HG02588 (cell line): Measurements from ENCODE around the gene TET2.

Experiments
- ATAC-seq: cut with Tn5 transposase; IDR thresholded peaks from one replicate; pipeline ENCODE4 v1.9.1; 2021; ENCODE audit warnings: mild to moderate bottlenecking, moderate library complexity; ENCODE audit not compliant: unreplicated experiment

TET2 gene

DNA sequence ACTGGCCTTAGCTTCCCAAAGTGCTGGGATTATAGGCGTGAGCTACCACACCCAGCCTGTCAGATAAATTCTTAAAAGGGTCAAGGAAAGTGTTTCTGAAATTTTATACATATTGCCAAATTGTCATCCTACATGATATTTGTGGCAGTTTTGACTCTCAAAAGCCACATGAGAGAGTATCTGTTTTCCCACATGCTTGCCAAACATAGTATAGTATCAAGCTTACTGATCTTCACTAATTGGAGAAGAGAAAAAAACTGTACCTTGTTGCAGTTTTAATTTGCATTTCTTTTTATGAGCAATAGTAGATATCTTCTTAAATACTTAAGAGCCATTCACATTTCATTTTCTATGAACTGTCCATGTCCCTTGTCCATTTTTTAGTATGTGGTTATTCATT is 83.6 kb downstream of the TET2 start:
- no peak for ATAC-seq

DNA sequence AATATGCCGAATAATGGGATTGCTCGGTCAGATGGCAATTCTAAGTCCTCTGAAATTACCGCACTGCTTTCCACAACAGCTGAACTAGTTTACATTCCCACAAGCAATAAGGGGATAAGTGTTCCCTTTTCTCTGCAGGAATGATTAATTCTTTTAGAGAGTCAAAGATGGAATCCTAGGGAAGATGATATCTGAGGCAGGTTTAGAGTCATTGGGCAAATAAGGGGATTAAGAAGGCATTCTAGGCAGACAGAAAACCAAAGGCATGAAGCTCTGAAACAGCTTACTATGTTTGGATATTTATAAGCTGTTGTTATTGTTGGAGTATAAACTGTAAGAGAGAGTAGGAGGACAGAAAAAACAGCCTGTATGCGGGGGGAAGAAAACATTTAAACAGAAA is 85.7 kb downstream of the TET2 start:
- no peak for ATAC-seq

DNA sequence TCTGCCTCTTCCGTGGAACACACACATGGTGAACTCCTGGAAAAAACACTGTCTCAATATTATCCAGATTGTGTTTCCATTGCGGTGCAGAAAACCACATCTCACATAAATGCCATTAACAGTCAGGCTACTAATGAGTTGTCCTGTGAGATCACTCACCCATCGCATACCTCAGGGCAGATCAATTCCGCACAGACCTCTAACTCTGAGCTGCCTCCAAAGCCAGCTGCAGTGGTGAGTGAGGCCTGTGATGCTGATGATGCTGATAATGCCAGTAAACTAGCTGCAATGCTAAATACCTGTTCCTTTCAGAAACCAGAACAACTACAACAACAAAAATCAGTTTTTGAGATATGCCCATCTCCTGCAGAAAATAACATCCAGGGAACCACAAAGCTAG is 87.9 kb downstream of the TET2 start:
- ATAC-seq: no peak

DNA sequence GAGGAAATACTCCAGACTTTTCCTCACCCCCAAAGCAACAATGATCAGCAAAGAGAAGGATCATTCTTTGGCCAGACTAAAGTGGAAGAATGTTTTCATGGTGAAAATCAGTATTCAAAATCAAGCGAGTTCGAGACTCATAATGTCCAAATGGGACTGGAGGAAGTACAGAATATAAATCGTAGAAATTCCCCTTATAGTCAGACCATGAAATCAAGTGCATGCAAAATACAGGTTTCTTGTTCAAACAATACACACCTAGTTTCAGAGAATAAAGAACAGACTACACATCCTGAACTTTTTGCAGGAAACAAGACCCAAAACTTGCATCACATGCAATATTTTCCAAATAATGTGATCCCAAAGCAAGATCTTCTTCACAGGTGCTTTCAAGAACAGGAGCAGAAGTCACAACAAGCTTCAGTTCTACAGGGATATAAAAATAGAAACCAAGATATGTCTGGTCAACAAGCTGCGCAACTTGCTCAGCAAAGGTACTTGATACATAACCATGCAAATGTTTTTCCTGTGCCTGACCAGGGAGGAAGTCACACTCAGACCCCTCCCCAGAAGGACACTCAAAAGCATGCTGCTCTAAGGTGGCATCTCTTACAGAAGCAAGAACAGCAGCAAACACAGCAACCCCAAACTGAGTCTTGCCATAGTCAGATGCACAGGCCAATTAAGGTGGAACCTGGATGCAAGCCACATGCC is 89.7 kb downstream of the TET2 start:
- ATAC-seq: peak; percentile 94

DNA sequence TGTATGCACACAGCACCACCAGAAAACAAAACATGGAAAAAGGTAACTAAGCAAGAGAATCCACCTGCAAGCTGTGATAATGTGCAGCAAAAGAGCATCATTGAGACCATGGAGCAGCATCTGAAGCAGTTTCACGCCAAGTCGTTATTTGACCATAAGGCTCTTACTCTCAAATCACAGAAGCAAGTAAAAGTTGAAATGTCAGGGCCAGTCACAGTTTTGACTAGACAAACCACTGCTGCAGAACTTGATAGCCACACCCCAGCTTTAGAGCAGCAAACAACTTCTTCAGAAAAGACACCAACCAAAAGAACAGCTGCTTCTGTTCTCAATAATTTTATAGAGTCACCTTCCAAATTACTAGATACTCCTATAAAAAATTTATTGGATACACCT is 90.2 kb downstream of the TET2 start:
- peak; percentile 33 for ATAC-seq

DNA sequence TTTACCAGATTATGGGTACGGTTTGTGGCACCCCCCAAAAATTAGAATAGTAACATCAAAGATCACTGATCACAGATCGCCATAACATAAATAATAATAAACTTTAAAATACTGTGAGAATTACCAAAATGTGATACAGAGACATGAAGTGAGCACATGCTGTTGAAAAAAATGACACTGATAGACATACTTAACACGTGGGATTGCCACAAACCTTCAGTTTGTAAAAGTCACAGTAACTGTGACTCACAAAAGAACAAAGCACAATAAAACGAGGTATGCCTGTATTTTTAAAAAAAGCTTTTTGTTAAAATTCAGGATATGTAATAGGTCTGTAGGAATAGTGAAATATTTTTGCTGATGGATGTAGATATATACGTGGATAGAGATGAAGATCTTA is 93.4 kb downstream of the TET2 start:
- no peak for ATAC-seq

DNA sequence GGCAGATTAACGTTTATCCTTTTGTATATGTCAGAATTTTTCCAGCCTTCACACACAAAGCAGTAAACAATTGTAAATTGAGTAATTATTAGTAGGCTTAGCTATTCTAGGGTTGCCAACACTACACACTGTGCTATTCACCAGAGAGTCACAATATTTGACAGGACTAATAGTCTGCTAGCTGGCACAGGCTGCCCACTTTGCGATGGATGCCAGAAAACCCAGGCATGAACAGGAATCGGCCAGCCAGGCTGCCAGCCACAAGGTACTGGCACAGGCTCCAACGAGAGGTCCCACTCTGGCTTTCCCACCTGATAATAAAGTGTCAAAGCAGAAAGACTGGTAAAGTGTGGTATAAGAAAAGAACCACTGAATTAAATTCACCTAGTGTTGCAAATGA is 94.8 kb downstream of the TET2 start:
- ATAC-seq: no peak

DNA sequence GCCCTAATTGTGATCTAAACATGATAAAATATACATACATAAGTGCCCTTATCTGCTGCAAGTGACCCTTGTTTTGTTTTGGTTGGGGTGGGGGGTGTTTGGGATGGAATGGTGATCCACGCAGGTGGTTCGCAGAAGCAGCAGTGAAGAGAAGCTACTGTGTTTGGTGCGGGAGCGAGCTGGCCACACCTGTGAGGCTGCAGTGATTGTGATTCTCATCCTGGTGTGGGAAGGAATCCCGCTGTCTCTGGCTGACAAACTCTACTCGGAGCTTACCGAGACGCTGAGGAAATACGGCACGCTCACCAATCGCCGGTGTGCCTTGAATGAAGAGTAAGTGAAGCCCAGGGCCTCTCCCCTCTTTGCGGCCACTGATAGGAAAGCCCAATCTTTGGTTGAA is 96.8 kb downstream of the TET2 start:
- ATAC-seq: no peak

DNA sequence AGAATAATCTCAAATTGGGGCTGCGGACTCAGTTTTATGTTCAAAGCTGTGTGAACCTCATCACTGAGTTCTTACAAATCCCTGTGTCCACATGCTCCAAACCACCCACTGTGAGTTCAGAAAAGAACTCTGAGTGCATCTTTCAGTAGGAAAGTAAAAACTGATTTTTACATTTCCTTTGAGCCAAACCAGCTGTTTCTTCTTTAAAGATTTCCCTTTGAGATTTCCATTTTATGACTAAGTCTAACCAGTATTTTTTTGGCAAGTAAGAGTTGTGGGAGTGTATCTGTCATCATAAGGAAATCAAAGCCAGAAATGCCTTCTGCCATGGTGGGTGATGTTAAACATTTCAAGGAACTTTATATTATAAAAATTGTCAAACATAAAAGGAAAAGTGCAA is 100.0 kb downstream of the TET2 start:
- no peak for ATAC-seq

DNA sequence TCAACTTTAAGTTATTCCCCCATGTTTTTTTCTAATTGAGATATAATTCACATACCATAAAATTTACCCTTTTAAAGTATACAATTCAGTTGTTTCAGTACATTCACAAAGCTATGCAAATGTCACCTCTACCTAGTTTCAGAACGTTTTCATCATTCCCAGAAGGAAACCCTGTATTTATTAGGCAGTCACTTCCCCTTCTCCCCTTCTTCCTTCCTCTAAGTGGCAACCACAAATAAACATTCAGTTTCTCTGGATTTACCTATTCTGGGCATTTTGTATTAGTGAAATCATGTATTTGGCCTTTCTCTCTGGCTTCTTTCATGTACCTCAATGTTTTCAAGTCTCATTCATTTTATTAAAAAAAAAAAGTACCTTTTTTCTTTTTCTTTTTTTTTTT is 101.9 kb downstream of the TET2 start:
- no peak for ATAC-seq

DNA sequence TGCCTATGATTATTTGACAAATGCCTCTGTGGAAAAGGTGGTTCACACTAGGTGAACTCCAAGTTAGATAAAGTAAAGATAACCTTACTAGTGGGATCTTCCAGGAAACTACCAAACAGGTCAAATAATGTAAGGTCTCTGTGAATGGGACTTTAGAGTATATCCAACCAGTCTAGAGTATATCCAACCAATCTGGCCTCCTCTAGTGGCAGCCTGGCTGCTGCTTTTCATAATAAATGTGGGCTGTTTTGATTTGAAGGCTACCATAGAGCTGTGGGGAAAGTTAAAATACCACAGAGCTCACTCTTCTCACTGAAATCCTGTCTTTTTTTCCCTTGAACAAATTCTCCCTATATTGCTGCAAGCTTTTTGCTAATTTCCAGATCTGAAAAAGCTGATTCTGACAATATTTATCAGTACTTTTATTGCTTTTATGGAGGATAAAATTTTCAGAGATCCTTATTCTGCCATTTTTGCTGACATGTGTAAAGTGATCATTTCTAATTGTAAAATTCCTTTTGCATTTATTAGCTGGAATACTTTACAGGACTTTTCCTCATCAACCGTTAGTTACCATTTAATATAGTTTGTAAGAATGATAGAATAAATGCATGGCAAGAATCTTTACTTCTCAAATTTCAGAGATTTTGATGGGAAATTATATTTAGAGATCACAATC is 111.3 kb downstream of the TET2 start:
- ATAC-seq: no peak

DNA sequence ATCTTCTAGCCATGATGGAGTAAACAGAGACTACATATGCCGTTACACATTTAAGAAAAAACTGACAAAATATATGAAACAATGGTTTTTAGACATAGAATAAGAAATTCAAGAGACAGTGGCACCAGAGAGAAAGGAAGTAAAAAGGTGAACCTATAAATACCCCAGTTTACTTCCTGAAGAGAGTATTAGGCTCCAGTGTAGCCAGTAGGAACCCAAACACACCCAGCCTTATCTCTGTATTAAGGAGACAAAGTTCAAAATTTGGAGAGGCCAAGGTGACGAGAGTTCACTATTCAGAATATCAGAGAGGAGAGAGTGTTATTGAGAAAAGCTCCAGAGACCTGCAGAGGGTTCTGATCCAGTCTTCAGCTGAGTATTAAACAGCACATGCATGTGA is 119.0 kb downstream of the TET2 start:
- no peak for ATAC-seq

DNA sequence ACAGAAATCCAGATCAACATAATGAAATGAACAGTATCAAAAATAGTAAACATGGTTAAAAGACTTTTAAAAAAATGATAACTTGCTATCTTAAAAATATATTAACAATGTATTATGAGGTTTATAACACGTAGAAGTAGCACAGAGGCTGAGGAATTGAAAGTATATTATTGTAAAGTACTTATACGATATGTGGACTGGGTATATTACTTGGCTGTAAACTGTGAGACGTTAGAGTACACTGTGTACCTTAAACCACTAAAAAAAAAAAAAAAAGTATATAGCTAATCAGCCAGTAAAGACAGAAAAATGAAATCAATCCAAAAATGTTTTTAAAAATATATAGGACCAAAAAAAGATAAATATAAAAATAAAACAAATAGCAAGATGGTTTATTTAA is 120.6 kb downstream of the TET2 start:
- no peak for ATAC-seq

DNA sequence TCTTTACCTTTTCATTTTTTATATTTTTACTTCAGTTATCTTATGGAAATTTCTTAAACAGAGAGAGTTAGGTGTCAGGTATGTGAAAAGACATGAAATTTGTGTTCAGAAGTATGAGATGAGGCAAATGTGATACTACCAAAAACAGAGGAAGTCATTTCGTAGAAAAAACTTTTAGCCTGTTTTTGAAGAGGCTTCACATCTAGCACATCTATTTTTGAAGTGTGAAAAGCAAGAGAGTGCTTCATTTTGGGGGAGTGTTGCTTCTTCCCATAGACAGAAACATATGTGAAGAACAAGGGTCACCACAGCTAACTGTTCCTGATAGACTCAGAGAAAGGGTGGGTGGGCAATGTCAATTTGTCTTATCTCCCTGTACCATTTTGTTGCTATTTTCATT is 125.3 kb downstream of the TET2 start:
- ATAC-seq: no peak

DNA sequence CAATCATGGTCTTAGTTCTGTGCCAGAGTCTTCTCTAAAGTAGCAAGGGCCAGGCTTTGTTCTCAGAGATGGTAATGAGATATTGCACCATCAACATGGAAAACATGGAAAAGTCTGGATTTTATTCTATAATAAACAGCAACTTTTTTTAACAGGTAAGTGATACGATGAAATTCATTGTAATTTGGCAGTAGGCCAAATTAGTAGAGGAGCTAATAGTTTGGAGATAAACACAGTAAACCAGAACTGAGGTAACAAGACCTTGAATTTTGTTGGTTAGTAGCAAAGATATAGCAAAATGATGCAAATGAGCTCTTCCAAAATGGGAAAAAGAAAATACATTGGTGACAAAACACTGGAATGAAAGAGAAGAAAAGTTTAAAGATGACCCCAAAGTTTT is 126.6 kb downstream of the TET2 start:
- no peak for ATAC-seq

DNA sequence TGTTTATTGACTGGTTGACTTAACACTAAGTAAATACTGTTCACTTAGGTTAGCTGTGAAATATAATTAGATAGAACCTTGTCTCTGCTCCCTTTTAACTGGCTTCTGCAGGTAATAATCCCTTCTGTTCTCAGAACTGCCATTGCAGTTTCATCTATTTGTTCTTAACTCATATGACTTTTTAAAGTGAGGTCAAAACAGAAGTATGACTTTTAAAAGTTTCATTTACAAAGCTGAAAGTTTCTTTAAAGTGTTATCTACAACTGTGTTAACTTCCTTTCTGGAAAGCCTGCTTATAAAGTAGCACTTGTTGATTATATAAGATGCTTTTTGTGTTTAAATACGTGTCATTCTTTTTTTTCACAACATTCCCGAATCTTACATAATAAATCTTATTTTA is 127.4 kb downstream of the TET2 start:
- ATAC-seq: no peak

DNA sequence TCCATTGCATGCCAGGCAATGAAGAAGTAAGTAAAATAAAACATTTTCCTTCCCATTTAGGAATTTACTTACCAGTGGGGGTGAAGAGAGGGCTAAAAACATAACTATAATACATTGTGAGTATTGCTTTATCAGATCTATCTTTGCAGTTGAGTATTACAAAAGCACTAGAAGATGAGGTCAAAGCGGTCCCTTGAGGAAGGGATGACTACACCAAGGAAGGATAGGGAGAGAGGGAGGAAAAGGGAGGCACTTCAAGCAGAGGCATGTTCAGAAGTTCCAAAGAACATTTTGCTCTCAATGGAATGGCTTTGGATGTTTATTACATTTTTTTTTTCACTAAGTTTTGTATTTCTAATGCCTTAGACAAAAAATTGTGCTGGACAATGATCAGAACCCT is 127.8 kb downstream of the TET2 start:
- ATAC-seq: no peak

DNA sequence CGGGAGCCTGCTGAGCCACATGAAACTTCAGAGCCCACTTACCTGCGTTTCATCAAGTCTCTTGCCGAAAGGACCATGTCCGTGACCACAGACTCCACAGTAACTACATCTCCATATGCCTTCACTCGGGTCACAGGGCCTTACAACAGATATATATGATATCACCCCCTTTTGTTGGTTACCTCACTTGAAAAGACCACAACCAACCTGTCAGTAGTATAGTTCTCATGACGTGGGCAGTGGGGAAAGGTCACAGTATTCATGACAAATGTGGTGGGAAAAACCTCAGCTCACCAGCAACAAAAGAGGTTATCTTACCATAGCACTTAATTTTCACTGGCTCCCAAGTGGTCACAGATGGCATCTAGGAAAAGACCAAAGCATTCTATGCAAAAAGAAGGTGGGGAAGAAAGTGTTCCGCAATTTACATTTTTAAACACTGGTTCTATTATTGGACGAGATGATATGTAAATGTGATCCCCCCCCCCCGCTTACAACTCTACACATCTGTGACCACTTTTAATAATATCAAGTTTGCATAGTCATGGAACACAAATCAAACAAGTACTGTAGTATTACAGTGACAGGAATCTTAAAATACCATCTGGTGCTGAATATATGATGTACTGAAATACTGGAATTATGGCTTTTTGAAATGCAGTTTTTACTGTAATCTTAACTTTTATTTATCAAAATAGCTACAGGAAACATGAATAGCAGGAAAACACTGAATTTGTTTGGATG is 129.9 kb downstream of the TET2 start:
- no peak for ATAC-seq

DNA sequence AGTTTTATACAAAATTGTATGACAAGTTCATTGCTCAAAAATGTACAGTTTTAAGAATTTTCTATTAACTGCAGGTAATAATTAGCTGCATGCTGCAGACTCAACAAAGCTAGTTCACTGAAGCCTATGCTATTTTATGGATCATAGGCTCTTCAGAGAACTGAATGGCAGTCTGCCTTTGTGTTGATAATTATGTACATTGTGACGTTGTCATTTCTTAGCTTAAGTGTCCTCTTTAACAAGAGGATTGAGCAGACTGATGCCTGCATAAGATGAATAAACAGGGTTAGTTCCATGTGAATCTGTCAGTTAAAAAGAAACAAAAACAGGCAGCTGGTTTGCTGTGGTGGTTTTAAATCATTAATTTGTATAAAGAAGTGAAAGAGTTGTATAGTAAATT is 131.0 kb downstream of the TET2 start:
- ATAC-seq: no peak

DNA sequence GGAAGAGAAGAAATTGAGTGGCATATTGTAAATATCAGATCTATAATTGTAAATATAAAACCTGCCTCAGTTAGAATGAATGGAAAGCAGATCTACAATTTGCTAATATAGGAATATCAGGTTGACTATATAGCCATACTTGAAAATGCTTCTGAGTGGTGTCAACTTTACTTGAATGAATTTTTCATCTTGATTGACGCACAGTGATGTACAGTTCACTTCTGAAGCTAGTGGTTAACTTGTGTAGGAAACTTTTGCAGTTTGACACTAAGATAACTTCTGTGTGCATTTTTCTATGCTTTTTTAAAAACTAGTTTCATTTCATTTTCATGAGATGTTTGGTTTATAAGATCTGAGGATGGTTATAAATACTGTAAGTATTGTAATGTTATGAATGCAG is 132.6 kb downstream of the TET2 start:
- no peak for ATAC-seq

DNA sequence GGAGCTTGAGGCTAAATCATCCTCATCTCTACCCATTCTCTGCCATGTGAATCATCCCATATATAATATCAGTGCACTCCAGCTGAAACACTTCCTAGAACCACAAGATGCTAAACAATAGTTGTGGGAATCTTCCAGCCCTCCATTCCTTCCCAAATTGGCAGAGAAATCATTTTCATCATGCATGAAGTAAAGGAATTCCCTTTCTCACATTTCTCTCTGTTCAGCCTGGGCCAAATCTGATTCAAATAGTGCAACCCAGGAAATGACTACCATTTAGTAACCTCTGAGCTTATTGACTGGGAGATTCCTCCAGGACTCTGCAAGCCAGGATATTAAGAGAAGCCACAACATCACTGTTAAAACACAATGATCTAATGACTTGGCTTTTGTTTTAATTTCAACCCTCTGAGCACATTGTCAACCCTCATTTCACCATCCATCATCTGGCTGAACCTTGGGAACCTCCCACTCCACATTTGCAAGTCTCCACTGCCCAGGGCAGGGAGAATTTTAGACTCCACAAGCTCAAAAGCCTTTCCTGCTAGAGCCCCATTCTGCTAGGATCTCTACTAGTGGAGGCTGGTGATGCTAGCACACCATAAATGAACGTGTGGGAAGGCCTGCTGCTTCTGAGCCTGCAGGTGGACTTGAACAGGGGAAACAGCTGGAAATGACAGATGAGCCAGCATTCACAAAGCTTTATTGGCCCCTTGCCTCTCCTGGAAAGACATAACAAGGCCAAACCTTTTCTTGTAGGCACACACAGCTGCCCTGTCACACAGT is 133.9 kb downstream of the TET2 start:
- ATAC-seq: no peak

DNA sequence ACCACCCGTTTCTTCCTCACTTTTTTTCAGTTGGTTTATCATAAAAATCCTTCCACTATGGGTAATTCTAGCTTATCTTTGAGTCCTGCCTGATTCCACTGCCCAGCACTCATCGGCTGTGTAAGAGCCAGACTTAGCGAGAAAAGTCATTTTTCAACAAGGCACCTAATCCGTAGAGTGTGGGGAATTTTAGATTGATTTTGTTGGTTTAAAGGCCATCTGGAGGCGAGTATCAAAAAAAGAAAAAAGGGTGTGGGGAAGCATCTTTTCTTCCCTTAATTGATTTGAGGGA is 134.4 kb downstream of the TET2 start:
- no peak for ATAC-seq
